GM19099 (cell line): ENCODE data around the gene HOXC11.

Experiments used
- POLR2A ChIP-seq: IDR thresholded peaks from 3 replicates; pipeline ENCODE4 v1.6.1; 2011; ENCODE audit warnings: low read depth; ENCODE audit not compliant: insufficient read length; ENCODE audit errors: extremely low read depth

HOXC11 gene

GRCh38 chr12:54005853-54006558 lies 33.1 kb downstream of the HOXC11 start:
- TF ChIP-seq POLR2A = no peak

DNA sequence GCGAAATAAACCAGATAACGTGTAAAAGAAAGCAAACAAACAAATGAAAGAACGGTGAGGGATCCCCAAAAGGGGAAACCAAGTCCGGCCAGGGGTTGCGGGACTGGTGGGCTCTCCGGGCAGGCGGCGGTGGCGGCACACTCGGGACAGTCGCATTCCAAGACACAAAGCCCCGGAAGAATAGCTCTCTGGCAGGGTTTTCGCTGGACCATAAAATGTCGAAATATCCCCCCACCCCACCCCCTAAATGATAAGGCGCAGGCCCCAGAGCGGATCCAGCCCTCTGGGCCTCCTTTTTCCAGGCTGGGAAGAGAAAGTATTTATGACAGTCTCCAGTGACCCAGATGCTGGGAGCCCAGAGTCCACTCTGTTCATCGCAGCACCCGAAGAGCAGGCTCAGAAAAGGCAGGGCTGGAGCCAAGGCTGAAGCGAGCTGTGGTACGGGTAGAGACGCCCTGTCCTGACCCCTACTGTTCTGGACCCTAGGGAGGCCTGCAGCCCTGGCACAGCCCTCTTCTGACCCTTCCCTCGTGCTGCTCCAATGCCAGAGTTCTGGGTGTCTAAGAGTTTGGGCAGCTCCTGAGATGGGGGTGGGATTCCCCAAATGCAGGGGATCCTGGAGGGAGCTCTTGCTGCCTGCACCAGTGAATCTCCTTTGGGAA lies 33.8 kb downstream of the HOXC11 start:
- TF ChIP-seq POLR2A = no peak

DNA sequence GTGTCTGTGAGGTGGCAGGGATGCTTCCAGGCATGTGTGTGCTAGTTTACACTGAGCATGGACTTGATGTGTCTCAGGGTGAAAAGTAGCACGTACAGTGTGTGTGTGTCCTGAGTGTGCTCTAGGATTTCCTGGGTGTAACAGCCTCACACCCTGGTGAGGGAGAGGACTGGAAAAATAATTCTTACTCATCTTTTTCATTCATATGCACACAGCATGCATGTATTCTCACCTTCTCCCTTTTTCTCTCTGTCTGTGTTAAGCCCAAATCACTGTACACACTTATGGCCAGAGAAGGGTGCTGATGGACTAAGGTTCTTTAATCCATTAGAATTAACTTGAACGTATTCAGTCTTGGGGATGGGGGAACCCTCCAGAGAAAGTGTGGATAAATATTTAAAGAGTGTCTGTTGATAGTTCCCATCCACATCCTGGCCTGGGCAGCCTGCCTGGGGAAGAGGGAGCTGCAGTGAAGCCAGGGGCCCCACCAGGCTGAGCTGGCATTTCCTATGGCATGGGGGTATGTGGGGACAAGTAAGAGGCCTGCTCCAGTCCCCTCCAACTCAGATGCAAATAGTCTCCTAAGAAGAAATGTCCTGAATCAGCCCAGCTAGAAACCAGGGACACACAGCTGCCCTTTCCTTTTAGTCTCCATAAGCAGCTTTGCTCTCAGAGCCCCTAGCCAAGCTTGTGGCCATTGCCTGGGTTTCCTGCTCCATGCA lies 34.8 kb downstream of the HOXC11 start:
- TF ChIP-seq POLR2A = no peak

DNA sequence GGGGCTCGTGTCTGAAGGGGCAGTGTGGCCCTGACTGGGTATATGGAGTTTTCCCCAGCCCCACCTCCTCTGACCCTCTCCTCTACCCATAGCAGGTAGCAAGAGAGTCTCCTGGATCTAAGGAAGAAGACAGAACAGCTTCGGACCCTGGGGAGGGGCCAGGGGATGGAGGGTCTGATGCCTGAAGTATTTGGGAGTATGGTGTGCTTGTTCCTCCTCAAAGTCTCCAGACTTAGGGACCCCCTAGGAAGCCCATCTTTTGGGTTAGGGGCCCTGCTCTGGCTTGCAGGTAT lies 35.3 kb downstream of the HOXC11 start:
- TF ChIP-seq POLR2A = no peak

DNA sequence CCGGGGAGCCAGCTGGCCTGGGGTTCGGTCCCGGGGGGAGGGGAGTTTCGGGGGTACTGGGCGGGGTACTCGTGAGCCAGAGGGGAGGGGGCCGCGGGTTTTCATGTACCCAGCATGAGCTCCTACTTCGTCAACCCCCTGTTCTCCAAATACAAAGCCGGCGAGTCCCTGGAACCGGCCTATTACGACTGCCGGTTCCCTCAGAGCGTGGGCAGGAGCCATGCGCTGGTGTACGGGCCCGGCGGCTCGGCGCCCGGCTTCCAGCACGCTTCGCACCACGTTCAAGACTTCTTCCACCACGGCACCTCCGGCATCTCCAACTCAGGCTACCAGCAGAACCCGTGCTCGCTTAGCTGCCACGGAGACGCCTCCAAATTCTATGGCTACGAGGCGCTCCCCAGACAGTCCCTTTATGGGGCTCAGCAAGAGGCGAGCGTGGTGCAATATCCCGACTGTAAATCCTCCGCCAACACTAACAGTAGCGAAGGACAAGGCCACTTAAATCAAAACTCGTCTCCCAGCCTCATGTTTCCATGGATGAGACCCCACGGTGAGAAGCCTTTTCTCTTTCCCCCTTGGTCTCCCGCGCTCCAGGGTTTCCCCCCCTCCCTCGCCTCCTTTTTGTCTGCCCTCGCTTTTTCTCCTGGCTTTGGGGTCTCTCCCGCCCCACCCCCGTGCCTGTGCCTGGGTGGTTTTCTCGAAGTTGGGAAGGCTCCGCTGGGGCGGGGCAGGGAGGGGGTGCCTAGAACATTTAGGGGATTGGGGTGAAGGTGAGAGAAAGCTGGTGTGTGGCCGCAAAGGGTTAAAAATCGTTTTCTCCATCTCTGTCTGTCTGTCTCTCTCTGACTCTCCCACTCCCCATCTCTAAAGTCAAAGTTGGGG lies 36.5 kb downstream of the HOXC11 start:
- TF ChIP-seq POLR2A = no peak

DNA sequence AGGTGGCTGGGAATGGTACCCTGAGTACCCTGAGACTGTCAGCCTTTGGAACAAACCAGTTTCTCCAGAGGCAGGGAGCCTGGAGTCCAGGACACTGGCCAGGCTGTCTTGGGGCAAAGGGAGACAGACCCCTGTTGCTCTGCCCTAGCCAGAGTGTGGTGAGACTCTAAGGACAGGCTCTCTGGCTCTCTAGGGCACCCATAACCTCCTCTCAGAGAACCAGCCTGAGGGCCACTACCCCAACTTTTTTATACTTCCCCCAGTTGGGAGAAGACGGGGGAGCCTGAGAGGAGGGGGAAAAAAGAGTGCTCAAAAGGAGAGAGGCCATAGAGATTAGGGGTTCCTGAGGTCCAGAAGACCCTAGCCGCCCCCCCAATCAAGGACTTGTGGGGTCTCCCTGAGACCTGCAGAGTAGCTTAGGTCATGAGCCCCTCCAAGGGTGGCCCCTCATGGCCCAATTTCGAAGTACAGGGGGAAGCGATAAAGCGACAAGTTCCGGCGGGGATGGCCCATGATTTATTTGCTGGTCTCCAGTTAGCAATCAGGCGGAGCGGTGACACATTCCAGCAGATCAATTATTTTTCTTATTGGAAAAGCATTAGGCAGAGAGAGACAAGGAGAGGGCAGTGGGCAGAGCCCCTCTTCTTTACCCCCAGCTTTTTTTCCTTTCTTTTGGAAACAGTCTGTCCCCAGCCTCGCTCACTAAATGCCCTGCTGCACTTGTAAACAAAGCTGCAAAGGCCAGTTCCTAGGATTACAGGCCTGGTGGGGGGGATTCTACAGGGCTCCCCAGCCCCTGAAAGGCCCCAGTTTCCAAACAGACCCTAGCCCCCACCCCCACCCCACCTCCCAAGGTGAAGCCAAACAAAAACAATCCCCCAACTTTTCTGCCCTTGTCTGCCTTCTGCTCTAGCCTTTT lies 37.4 kb downstream of the HOXC11 start:
- TF ChIP-seq POLR2A = no peak

- TF ChIP-seq POLR2A = no peak
Measured at GRCh38 chr12:54010972-54011664, 38.2 kb downstream of the HOXC11 start.

- no peak for TF ChIP-seq POLR2A
Measured at GRCh38 chr12:54011665-54012532, 39.0 kb downstream of the HOXC11 start.

- no peak for TF ChIP-seq POLR2A
Measured at GRCh38 chr12:54012631-54013409, 39.9 kb downstream of the HOXC11 start.

DNA sequence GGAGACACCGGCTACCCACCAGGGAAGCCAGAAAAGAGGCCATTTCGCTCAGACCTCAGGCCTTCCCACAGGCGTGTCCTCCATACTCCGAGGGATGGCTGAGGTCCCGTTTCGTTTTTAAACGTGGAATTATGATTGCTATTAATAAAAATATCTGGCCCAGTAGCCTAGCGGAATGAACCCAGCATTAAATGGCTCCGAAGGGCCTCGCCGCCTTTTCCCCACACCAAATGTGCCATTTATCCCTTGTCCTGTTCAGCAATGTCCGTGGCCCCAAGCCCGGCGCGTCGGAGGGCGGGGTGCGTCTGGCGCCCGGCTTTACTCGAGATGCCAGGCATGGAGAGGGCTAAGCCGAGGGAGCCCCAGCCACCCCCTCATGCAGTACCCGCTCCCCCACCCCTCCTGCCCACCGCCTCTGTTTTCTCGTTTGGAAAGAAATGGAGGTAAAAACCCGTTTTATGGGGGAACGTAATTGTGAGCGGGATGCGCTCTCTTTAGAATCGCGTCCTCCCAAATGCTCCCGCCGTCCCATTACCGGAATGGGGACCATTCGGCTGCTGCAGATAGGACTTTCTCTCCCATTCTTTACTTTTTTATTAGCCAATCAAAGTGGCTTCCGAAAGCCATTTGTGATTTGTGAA lies 41.6 kb downstream of the HOXC11 start:
- TF ChIP-seq POLR2A = no peak

DNA sequence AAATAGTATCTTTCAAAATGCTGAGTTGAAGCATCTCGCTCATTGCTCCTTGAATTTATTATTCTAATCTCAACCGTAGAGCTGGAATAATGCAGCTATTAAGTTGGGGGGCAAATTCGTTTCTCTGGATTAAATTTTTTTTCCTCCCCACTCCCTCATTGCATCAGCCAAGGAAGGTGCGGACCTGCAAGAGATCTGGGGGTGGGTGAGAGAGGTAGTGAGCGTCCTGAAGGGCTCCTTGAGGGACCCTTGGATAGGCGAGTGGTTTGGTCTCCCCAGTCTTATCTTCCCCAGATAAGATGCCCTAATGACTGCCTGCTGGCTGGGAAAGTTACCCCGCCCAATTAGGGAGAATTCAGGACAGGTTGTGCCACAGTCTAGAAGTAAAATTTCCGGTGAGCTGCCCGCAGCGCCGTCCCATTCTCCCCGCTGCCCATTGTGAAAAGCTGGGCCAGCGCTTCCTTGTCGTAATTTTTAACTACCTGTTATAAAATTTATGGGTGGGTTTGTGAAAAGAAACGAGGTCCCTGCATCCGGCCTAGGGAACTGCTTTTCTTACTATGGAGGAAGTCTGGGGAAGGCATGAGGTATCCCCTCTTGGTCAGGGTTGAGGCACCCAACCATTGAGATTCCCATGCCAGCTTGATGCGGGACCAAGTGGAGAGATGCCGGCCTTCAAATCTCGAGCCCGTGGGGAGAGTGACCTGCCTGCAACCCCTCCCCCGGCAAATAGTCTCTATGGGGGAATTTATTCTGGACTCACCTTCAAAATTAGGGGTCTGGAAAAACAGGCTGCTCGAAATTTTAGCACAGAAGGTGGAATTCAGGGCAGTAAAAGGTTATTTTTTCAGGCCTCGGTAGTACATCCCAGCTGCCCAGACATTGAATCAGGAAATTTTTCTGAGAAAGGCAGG lies 42.3 kb downstream of the HOXC11 start:
- TF ChIP-seq POLR2A = no peak

DNA sequence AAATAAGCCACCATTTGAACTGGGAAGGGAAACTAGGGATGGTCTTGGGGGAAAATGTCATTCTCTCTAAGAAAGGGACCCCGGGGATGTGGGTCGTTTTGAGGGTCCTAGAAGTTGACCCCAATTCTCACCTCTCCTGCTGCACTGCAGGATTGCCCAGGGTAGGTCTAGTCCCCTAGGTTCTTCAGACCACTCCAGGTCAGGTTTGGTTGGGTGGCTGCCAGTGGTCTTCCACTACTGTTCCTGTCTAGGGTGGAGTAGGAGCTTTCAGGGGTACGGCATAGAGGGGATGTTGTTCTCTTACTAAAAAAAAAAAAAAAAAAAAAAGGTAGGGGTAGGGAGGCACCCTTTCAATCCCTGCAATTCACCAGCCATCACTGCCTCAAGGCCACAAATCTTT lies 43.1 kb downstream of the HOXC11 start:
- TF ChIP-seq POLR2A = no peak
